HCT116 (cell line): ENCODE results near the gene PLA2G15.

ENCODE experiments used
- CBX3 ChIP-seq: IDR thresholded peaks from 2 replicates; pipeline ENCODE4 v1.6.1; 2012; ENCODE audit warnings: low read depth
- CEBPB ChIP-seq: IDR thresholded peaks from 2 replicates; pipeline ENCODE4 v1.6.1; 2012; ENCODE audit warnings: low read depth
- POLR2A ChIP-seq: IDR thresholded peaks from 2 replicates; pipeline ENCODE4 v1.7.0; 2011; ENCODE audit warnings: borderline replicate concordance; ENCODE audit not compliant: insufficient read depth, insufficient read length; ENCODE audit errors: extremely low read depth
- POLR2AphosphoS5 ChIP-seq: IDR thresholded peaks from 2 replicates; pipeline ENCODE4 v1.6.1; 2011; ENCODE audit warnings: mild to moderate bottlenecking, low read depth, low read length, moderate library complexity
- RAD21 ChIP-seq: IDR thresholded peaks from 2 replicates; pipeline ENCODE4 v1.6.1; 2012; ENCODE audit warnings: low read depth, mild to moderate bottlenecking
- SRF ChIP-seq: IDR thresholded peaks from 2 replicates; pipeline ENCODE4 v1.6.1; 2012; ENCODE audit warnings: low read depth
- YY1 ChIP-seq: IDR thresholded peaks from 2 replicates; pipeline ENCODE4 v1.6.1; 2011; ENCODE audit warnings: low read length, low read depth, moderate library complexity, mild to moderate bottlenecking; ENCODE audit not compliant: insufficient replicate concordance; ENCODE audit errors: extremely low read depth
- ZNF274 ChIP-seq: fragments of 200-500 bp; sonication (Bioruptor generic); IDR thresholded peaks from 2 replicates; pipeline ENCODE4 v1.6.1; 2014; ENCODE audit warnings: mild to moderate bottlenecking, low read depth, low read length, inconsistent platforms
- TF ChIP-seq, protein P1 (sequence below), 3 experiments: fragments of 200-600 bp in 1 of 3; sonication (generic) in 1 of 3; IDR thresholded peaks in 2 of 3; conservative IDR thresholded peaks in 1 of 3; 2 replicates each; pipeline ENCODE4 v1.5.1; 2012 to 2017; ENCODE audit warnings: low read depth in 2 of 3, low read length in 2 of 3, antibody characterized with exemption in 1 of 3, borderline replicate concordance in 1 of 3, control low read depth in 1 of 3, mild to moderate bottlenecking in 1 of 3, mixed read lengths in 1 of 3, mixed run types in 1 of 3, moderate library complexity in 1 of 3; ENCODE audit not compliant: insufficient read depth in 1 of 3
- TF ChIP-seq, protein P2 (sequence below): IDR thresholded peaks from 2 replicates; pipeline ENCODE4 v1.6.1; 2012; ENCODE audit warnings: low read depth
- TF ChIP-seq, protein P3 (sequence below): IDR thresholded peaks from 2 replicates; pipeline ENCODE4 v1.6.1; 2012
- TF ChIP-seq, protein P4 (sequence below): IDR thresholded peaks from 2 replicates; pipeline ENCODE4 v1.6.1; 2012

DNA sequence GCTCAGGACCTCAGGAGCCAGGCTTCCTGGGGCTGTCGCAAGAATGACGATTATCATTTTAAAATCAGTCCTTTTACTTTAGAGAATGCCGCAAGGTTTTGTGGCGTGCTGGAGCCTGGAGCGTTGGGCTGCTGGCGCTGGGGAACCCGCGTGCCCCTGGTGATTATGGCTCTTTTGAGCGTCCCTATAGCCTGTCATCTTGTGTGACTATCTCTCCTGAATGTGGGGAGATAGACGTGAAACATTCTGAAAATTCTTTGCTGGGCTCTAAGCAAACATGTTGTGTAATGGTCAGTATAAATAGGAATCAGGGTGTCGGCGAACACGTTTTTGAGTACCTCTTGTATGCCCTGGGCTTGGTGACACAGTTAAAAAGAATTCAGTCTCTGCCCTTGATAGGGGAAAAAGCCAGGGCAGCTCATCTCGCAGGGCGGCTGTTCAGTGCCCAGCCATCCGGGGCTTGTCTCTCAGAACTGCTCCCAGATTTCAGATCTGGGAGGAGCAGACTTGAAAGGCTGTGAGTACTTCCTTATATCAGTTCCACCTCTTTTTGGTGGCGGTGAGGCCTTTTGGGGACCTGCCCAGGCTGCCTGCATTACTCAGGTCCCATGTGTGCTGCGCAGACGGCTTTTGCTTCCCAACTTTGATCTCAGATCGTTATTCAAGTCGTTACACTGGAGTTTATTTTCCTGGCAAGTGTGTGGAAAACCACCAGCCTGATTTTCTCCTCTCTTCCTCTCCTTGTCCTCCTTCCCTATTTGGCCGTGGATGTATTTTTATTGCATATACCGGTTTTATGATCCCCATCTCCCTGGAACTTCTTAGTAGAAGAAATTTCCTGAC, 20.1 kb downstream of the PLA2G15 start:
- TF ChIP-seq, protein P1, sequence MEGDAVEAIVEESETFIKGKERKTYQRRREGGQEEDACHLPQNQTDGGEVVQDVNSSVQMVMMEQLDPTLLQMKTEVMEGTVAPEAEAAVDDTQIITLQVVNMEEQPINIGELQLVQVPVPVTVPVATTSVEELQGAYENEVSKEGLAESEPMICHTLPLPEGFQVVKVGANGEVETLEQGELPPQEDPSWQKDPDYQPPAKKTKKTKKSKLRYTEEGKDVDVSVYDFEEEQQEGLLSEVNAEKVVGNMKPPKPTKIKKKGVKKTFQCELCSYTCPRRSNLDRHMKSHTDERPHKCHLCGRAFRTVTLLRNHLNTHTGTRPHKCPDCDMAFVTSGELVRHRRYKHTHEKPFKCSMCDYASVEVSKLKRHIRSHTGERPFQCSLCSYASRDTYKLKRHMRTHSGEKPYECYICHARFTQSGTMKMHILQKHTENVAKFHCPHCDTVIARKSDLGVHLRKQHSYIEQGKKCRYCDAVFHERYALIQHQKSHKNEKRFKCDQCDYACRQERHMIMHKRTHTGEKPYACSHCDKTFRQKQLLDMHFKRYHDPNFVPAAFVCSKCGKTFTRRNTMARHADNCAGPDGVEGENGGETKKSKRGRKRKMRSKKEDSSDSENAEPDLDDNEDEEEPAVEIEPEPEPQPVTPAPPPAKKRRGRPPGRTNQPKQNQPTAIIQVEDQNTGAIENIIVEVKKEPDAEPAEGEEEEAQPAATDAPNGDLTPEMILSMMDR (IDR thresholded peaks at IDR 0.05 in 2 of 3, conservative IDR thresholded peaks at IDR 0.05 in 1 of 3; ENCODE audit: borderline replicate concordance in 1 of 3, insufficient read depth in 1 of 3, low read depth in 2 of 3, low read length in 2 of 3), result no peak
- TF ChIP-seq, protein P2, sequence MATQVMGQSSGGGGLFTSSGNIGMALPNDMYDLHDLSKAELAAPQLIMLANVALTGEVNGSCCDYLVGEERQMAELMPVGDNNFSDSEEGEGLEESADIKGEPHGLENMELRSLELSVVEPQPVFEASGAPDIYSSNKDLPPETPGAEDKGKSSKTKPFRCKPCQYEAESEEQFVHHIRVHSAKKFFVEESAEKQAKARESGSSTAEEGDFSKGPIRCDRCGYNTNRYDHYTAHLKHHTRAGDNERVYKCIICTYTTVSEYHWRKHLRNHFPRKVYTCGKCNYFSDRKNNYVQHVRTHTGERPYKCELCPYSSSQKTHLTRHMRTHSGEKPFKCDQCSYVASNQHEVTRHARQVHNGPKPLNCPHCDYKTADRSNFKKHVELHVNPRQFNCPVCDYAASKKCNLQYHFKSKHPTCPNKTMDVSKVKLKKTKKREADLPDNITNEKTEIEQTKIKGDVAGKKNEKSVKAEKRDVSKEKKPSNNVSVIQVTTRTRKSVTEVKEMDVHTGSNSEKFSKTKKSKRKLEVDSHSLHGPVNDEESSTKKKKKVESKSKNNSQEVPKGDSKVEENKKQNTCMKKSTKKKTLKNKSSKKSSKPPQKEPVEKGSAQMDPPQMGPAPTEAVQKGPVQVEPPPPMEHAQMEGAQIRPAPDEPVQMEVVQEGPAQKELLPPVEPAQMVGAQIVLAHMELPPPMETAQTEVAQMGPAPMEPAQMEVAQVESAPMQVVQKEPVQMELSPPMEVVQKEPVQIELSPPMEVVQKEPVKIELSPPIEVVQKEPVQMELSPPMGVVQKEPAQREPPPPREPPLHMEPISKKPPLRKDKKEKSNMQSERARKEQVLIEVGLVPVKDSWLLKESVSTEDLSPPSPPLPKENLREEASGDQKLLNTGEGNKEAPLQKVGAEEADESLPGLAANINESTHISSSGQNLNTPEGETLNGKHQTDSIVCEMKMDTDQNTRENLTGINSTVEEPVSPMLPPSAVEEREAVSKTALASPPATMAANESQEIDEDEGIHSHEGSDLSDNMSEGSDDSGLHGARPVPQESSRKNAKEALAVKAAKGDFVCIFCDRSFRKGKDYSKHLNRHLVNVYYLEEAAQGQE, result no peak
- TF ChIP-seq POLR2A, result no peak
- no peak; the same call in 1 of the 2 replicates for TF ChIP-seq SRF
- no peak for TF ChIP-seq ZNF274
- TF ChIP-seq, protein P3, sequence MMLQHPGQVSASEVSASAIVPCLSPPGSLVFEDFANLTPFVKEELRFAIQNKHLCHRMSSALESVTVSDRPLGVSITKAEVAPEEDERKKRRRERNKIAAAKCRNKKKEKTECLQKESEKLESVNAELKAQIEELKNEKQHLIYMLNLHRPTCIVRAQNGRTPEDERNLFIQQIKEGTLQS, result no peak
- TF ChIP-seq CBX3, result no peak
- peak; percentile 50 for TF ChIP-seq POLR2AphosphoS5
- peak; percentile 20 for TF ChIP-seq YY1
- TF ChIP-seq CEBPB, result no peak
- TF ChIP-seq RAD21, result no peak
- TF ChIP-seq, protein P4, sequence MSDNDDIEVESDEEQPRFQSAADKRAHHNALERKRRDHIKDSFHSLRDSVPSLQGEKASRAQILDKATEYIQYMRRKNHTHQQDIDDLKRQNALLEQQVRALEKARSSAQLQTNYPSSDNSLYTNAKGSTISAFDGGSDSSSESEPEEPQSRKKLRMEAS, result peak; percentile 66
